ENCODE data around the gene LIN9. TPM values are rescaled to one million over a fixed set of nuclear protein-coding genes. Genes with fewer than 3 reads are reported as not detected.

LIN9 gene
- total and polyA plus RNA-seq, 7 donors = 2.4 to 5.4 (median 3.1) TPM

DNA sequence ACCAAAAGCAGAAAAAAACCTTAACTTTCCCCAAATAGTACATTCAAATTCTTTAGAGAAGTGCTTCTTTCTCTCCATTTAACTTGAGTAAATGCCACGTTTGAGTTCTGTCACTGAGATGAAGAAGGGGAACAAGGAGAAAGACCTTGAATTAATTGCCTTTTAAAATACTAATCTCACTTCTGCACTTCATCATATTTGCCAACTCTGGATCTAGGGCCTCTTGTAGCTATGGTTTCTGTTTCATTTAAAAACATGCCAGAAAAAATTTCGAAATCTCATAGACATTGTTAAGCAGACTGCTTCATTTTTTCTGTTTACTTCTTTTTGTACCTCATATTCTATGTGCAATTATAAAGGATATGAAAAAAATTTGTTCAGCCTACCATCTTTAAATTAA lies 60.9 kb downstream of the LIN9 start:
- intact Hi-C loops (cut with DNase I) = no loop called here
- DNase-seq = no peak
- Histone ChIP-seq H3K36me3 (no peaks in the 10 kb centered on the region), H3K27me3 (no peaks in the 10 kb centered on the region), H3K4me3 (no peak overlapping the region), H3K4me1 (peaks cover 0 to 16% (median 8%) of the 10 kb centered on the region in 4 donors), H3K9me3 (no peaks in the 10 kb centered on the region), H3K27ac (peak overlapping the region in 2 of 4 donors; percentile 9 to 33)
- 64 to 84% methylated on average over 2 of the region's 2 CpGs for WGBS, 2 donors
- TF ChIP-seq POLR2AphosphoS5 (IDR thresholded peaks at IDR 0.05) (peak in 1 of 4 donors; percentile 31), EP300 (IDR thresholded peaks at IDR 0.05) (no peak)

- DNase-seq = no peak
- WGBS, 2 donors = 96 to 97% methylated on average over 3 of the region's 3 CpGs
- H3K36me3 ChIP-seq = peaks cover 0 to 9% (median 2%) of the 10 kb centered on the region in 4 donors
- no peaks in the 10 kb centered on the region for H3K9me3 ChIP-seq
- no peaks in the 10 kb centered on the region for H3K4me1 ChIP-seq
- H3K4me3 ChIP-seq = no peak overlapping the region
- H3K27ac ChIP-seq = no peak overlapping the region
- intact Hi-C loops (cut with DNase I) = no loop called here
- no peaks in the 10 kb centered on the region for H3K27me3 ChIP-seq
- no peak for TF ChIP-seq EP300 (IDR thresholded peaks at IDR 0.05)
- TF ChIP-seq POLR2AphosphoS5 (IDR thresholded peaks at IDR 0.05) = no peak
- TF ChIP-seq, protein P1, sequence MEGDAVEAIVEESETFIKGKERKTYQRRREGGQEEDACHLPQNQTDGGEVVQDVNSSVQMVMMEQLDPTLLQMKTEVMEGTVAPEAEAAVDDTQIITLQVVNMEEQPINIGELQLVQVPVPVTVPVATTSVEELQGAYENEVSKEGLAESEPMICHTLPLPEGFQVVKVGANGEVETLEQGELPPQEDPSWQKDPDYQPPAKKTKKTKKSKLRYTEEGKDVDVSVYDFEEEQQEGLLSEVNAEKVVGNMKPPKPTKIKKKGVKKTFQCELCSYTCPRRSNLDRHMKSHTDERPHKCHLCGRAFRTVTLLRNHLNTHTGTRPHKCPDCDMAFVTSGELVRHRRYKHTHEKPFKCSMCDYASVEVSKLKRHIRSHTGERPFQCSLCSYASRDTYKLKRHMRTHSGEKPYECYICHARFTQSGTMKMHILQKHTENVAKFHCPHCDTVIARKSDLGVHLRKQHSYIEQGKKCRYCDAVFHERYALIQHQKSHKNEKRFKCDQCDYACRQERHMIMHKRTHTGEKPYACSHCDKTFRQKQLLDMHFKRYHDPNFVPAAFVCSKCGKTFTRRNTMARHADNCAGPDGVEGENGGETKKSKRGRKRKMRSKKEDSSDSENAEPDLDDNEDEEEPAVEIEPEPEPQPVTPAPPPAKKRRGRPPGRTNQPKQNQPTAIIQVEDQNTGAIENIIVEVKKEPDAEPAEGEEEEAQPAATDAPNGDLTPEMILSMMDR (IDR thresholded peaks at IDR 0.05) = no peak
- TF ChIP-seq POLR2A (IDR thresholded peaks at IDR 0.05) = no peak
Measured at GRCh38 chr1:226239421-226239820, 69.5 kb downstream of the LIN9 start.

DNA sequence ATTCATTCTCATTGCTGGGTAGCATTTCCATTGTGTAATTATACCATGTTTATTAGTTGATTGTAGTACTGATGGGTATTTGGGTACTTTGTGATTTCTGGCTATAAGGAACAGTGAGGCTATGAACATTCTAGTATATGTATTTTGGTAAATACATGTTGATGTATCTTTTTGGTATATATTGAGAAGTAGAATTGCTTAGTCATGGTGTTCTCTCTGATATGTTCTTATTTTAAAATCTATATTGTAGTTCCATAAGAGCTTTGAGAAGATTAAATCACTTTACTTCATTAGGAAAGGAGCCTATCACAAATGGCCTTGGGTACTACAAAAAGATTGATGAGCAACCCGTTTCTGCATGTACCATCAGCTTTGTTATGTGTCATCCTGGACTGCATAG lies 72.1 kb downstream of the LIN9 start:
- intact Hi-C loops (cut with DNase I) = no loop called here
- DNase-seq = no peak
- WGBS, 2 donors = 94 to 97% methylated on average over 1 of the region's 1 CpG
- H3K9me3 ChIP-seq = no peaks in the 10 kb centered on the region
- no peaks in the 10 kb centered on the region for H3K4me1 ChIP-seq
- peaks cover 0 to 28% (median 2%) of the 10 kb centered on the region in 4 donors for H3K36me3 ChIP-seq
- H3K27ac ChIP-seq = no peak overlapping the region
- no peaks in the 10 kb centered on the region for H3K27me3 ChIP-seq
- TF ChIP-seq, protein P1 (IDR thresholded peaks at IDR 0.05) = no peak
- no peak overlapping the region for H3K4me3 ChIP-seq

GRCh38 chr1:226233806-226234205 lies 75.2 kb downstream of the LIN9 start:
- Histone ChIP-seq H3K36me3 (peaks cover 0 to 28% (median 2%) of the 10 kb centered on the region in 4 donors), H3K4me1 (no peaks in the 10 kb centered on the region), H3K4me3 (no peak overlapping the region), H3K9me3 (no peaks in the 10 kb centered on the region), H3K27ac (no peak overlapping the region), H3K27me3 (no peaks in the 10 kb centered on the region)
- 93 to 95% methylated on average over 3 of the region's 3 CpGs for WGBS, 2 donors
- TF ChIP-seq, protein P1 (IDR thresholded peaks at IDR 0.05) = no peak
- TF ChIP-seq EP300 (IDR thresholded peaks at IDR 0.05) (no peak), POLR2A (IDR thresholded peaks at IDR 0.05) (no peak), POLR2AphosphoS5 (IDR thresholded peaks at IDR 0.05) (no peak)
- DNase-seq = no peak
- intact Hi-C loops (cut with DNase I) = no loop called here

- intact Hi-C loops (cut with DNase I) = no loop called here
- Histone ChIP-seq H3K27ac (no peak overlapping the region), H3K4me1 (no peaks in the 10 kb centered on the region), H3K27me3 (no peaks in the 10 kb centered on the region), H3K36me3 (peaks cover 0 to 23% (median 2%) of the 10 kb centered on the region in 4 donors), H3K9me3 (no peaks in the 10 kb centered on the region), H3K4me3 (no peak overlapping the region)
- TF ChIP-seq, protein P1 (IDR thresholded peaks at IDR 0.05) = no peak
- no peak for TF ChIP-seq POLR2AphosphoS5 (IDR thresholded peaks at IDR 0.05)
- TF ChIP-seq EP300 (IDR thresholded peaks at IDR 0.05) = no peak
- no peak for TF ChIP-seq POLR2A (IDR thresholded peaks at IDR 0.05)
- 84 to 92% methylated on average over 6 of the region's 6 CpGs for WGBS, 2 donors
- no peak for DNase-seq
Measured at GRCh38 chr1:226233293-226233692, 75.7 kb downstream of the LIN9 start.

Data from sigmoid colon (tissue), 7 donors.